ENCODE data around the gene ERICH2.

ERICH2 gene

GRCh38 chr2:170815746-170816503 lies 45.7 kb downstream of the ERICH2 start (continued):
- TF ChIP-seq, protein P1, sequence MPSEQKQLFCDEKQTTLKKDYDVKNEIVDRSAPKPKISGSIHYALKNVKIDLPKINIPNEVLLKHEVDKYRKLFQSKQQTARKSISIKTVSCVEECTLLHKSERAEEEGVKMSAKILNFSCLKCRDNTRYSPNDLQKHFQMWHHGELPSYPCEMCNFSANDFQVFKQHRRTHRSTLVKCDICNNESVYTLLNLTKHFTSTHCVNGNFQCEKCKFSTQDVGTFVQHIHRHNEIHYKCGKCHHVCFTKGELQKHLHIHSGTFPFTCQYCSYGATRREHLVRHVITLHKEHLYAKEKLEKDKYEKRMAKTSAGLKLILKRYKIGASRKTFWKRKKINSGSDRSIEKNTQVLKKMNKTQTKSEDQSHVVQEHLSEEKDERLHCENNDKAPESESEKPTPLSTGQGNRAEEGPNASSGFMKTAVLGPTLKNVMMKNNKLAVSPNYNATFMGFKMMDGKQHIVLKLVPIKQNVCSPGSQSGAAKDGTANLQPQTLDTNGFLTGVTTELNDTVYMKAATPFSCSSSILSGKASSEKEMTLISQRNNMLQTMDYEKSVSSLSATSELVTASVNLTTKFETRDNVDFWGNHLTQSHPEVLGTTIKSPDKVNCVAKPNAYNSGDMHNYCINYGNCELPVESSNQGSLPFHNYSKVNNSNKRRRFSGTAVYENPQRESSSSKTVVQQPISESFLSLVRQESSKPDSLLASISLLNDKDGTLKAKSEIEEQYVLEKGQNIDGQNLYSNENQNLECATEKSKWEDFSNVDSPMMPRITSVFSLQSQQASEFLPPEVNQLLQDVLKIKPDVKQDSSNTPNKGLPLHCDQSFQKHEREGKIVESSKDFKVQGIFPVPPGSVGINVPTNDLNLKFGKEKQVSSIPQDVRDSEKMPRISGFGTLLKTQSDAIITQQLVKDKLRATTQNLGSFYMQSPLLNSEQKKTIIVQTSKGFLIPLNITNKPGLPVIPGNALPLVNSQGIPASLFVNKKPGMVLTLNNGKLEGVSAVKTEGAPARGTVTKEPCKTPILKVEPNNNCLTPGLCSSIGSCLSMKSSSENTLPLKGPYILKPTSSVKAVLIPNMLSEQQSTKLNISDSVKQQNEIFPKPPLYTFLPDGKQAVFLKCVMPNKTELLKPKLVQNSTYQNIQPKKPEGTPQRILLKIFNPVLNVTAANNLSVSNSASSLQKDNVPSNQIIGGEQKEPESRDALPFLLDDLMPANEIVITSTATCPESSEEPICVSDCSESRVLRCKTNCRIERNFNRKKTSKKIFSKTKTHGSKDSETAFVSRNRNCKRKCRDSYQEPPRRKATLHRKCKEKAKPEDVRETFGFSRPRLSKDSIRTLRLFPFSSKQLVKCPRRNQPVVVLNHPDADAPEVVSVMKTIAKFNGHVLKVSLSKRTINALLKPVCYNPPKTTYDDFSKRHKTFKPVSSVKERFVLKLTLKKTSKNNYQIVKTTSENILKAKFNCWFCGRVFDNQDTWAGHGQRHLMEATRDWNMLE (tag by site-specific recombination; conservative IDR thresholded peaks at IDR 0.05; ENCODE audit: low read depth) = no peak
- TF ChIP-seq ZBTB48 (tag by site-specific recombination; IDR thresholded peaks at IDR 0.05) = no peak
- no peak for TF ChIP-seq ZNF664 (tag by site-specific recombination; IDR thresholded peaks at IDR 0.05)
- TF ChIP-seq ZNF473 (tag by site-specific recombination; IDR thresholded peaks at IDR 0.05) = no peak
- TF ChIP-seq ZNF510 (tag by site-specific recombination; IDR thresholded peaks at IDR 0.05; ENCODE audit: insufficient replicate concordance) = no peak
- no peak for TF ChIP-seq OVOL3 (tag by site-specific recombination; IDR thresholded peaks at IDR 0.05)
- TF ChIP-seq ZSCAN30 (tag by site-specific recombination; IDR thresholded peaks at IDR 0.05) = 0 out of 2 replicates have a peak, but pooled peaks have one; percentile 9
- TF ChIP-seq ZFP37 (tag by site-specific recombination; IDR thresholded peaks at IDR 0.05) = 0 out of 2 replicates have a peak, but pooled peaks have one; percentile 31
- TF ChIP-seq ZNF324 (tag by site-specific recombination; IDR thresholded peaks at IDR 0.05) = no peak
- TF ChIP-seq EGR2 (tag by site-specific recombination; IDR thresholded peaks at IDR 0.05; ENCODE audit: low read depth) = no peak
- TF ChIP-seq ZBTB49 (tag by site-specific recombination; IDR thresholded peaks at IDR 0.05; ENCODE audit: low read depth) = no peak
- TF ChIP-seq ZNF785 (tag by site-specific recombination; IDR thresholded peaks at IDR 0.05) = no peak
- TF ChIP-seq, protein P2, sequence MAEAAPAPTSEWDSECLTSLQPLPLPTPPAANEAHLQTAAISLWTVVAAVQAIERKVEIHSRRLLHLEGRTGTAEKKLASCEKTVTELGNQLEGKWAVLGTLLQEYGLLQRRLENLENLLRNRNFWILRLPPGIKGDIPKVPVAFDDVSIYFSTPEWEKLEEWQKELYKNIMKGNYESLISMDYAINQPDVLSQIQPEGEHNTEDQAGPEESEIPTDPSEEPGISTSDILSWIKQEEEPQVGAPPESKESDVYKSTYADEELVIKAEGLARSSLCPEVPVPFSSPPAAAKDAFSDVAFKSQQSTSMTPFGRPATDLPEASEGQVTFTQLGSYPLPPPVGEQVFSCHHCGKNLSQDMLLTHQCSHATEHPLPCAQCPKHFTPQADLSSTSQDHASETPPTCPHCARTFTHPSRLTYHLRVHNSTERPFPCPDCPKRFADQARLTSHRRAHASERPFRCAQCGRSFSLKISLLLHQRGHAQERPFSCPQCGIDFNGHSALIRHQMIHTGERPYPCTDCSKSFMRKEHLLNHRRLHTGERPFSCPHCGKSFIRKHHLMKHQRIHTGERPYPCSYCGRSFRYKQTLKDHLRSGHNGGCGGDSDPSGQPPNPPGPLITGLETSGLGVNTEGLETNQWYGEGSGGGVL (tag by site-specific recombination; IDR thresholded peaks at IDR 0.05) = no peak
- TF ChIP-seq, protein P3, sequence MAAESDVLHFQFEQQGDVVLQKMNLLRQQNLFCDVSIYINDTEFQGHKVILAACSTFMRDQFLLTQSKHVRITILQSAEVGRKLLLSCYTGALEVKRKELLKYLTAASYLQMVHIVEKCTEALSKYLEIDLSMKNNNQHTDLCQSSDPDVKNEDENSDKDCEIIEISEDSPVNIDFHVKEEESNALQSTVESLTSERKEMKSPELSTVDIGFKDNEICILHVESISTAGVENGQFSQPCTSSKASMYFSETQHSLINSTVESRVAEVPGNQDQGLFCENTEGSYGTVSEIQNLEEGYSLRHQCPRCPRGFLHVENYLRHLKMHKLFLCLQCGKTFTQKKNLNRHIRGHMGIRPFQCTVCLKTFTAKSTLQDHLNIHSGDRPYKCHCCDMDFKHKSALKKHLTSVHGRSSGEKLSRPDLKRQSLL (tag by site-specific recombination; IDR thresholded peaks at IDR 0.05) = no peak
- no peak for TF ChIP-seq FEZF1 (tag by site-specific recombination; IDR thresholded peaks at IDR 0.05)
- no peak for TF ChIP-seq ZNF366 (tag by site-specific recombination; conservative IDR thresholded peaks at IDR 0.05)
- TF ChIP-seq ZNF10 (tag by site-specific recombination; IDR thresholded peaks at IDR 0.05) = no peak
- TF ChIP-seq PATZ1 (tag by site-specific recombination; IDR thresholded peaks at IDR 0.05) = peak; percentile 59; the same call in 1 of the 2 replicates

Data from HEK293 (cell line).